Karpas-422 (cell line): ENCODE data around the gene KLHDC10. TPM values are rescaled to one million over a fixed set of nuclear protein-coding genes. Genes with fewer than 3 reads are reported as not detected.
"Not testable (repeated sequence)": the region's sequence is repeated elsewhere in the genome, so short reads cannot be mapped to it uniquely, and the experiment has no call there.

Experiments used
- DNase-seq: peaks from one replicate; pipeline ENCODE4 v3.0.0-alpha.2; 2015
- H2AFZ ChIP-seq: fragments of 200-600 bp; sonication (generic); 2 replicates; pipeline ENCODE4 v1.6.1; 2014; ENCODE audit warnings: antibody characterized with exemption, low read length, mixed read lengths
- H3K27ac ChIP-seq: fragments of 200-600 bp; sonication (generic); 2 replicates; pipeline ENCODE4 v1.5.1; 2014; ENCODE audit warnings: mild to moderate bottlenecking, low read length, moderate library complexity
- H3K27me3 ChIP-seq: fragments of 200-600 bp; sonication (generic); 2 replicates; pipeline ENCODE4 v1.6.1; 2014; ENCODE audit warnings: low read length, mixed read lengths
- H3K36me3 ChIP-seq: fragments of 200-600 bp; sonication (generic); 2 replicates; pipeline ENCODE4 v1.6.1; 2014; ENCODE audit warnings: low read length, mixed read lengths; ENCODE audit not compliant: insufficient read depth
- H3K4me1 ChIP-seq: fragments of 200-600 bp; sonication (generic); 2 replicates; pipeline ENCODE4 v1.6.1; 2014; ENCODE audit warnings: mild to moderate bottlenecking, low read length, mixed read lengths
- H3K4me2 ChIP-seq: fragments of 200-600 bp; sonication (generic); 2 replicates; pipeline ENCODE4 v1.6.1; 2014; ENCODE audit warnings: low read length, low read depth, mild to moderate bottlenecking; ENCODE audit not compliant: poor library complexity, severe bottlenecking
- H3K4me3 ChIP-seq: fragments of 200-600 bp; sonication (generic); 2 replicates; pipeline ENCODE4 v1.5.1; 2014; ENCODE audit warnings: mild to moderate bottlenecking, antibody characterized with exemption, low read length, mixed read lengths
- H3K79me2 ChIP-seq: fragments of 200-600 bp; sonication (generic); 2 replicates; pipeline ENCODE4 v1.6.1; 2014; ENCODE audit warnings: mild to moderate bottlenecking, low read length, mixed read lengths
- H3K9ac ChIP-seq: fragments of 200-600 bp; sonication (generic); 2 replicates; pipeline ENCODE4 v1.6.0; 2014; ENCODE audit warnings: low read length
- H3K9me2 ChIP-seq: fragments of 200-600 bp; sonication (generic), shearing (Covaris generic); replicated peaks from 2 replicates; pipeline ENCODE4 v1.6.0; 2014; ENCODE audit warnings: mild to moderate bottlenecking, low read length, moderate library complexity; ENCODE audit not compliant: insufficient read depth
- H3K9me3 ChIP-seq: fragments of 300-700, 200-600 bp; sonication (generic); 2 replicates; pipeline ENCODE4 v1.6.1; 2014; ENCODE audit warnings: low read length, mixed read lengths
- H4K20me1 ChIP-seq: fragments of 200-600 bp; sonication (generic); 2 replicates; pipeline ENCODE4 v1.6.1; 2014; ENCODE audit warnings: mild to moderate bottlenecking, antibody characterized with exemption, low read length, low read depth; ENCODE audit not compliant: insufficient read depth
- total RNA-seq: library from RNA; depleted of rRNA; stranded (reverse); fragments of >200 nt; shearing (Covaris generic); gene quantifications from 2 replicates; pipeline ENCODE4 v1.2.3, GENCODE V29; 2014; ENCODE audit warnings: low replicate concordance

Gene KLHDC10
- total RNA-seq, 1 experiment from 2014 or later: 14.1 TPM

DNA sequence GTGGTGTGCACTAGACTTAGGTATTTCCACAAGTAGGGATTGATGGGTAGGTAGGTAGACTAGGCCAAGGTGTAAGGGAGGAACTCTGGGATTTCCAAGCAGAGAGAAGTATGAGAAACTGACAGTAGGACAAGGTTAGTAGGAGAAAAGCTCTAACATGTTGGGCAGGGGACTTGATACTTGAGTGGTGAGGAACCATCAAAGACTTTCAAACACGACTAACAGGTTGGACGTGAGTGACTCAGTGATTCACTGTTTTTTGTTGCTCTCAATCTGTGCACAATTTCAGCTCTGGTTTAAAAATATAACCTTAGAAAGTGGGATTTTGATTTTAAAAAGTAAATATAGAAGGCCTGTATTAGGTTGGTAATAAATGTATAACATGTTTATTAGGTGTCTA lies 44.4 kb downstream of the KLHDC10 start:
- no peaks in the 10 kb centered on the region for H3K27me3 ChIP-seq
- H3K4me3 ChIP-seq: no peak overlapping the region
- no peaks in the 10 kb centered on the region for H4K20me1 ChIP-seq
- no peaks in the 10 kb centered on the region for H3K9me3 ChIP-seq
- no peak overlapping the region for H2AFZ ChIP-seq
- peaks cover 19% of the 10 kb centered on the region for H3K79me2 ChIP-seq
- no peaks in the 10 kb centered on the region for H3K36me3 ChIP-seq
- H3K9me2 ChIP-seq: no peaks in the 10 kb centered on the region
- H3K9ac ChIP-seq: no peak overlapping the region
- no peak overlapping the region for H3K4me2 ChIP-seq
- peak overlapping the region; percentile 14; the same call in 1 of the 2 replicates for H3K27ac ChIP-seq
- H3K4me1 ChIP-seq: peaks cover 35% of the 10 kb centered on the region
- DNase-seq: no peak

DNA sequence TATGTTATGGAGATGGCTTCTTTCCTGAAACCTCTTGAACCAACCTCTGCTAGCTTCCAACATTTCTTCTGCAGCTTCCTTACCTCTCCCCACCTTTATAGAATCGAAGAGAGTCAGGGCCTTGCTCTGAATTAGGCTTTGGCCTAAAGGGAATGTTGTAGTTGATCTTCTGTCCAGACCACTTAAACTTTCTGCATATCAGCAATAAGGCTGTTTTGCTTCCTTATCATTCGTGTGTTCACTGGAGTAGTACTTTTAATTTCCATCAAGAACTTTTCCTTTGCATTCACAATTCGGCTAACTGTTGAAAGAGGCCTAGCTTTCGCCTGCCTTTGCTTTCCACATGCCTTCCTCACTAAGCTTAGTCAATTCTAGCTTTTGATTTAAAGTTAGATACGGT lies 48.0 kb downstream of the KLHDC10 start:
- Histone ChIP-seq H3K4me3 (no peak overlapping the region), H3K9me3 (no peaks in the 10 kb centered on the region), H3K79me2 (peaks cover 4% of the 10 kb centered on the region; the same call in 1 of the 2 replicates), H4K20me1 (no peaks in the 10 kb centered on the region), H3K36me3 (0 out of 2 replicates have a peak, but pooled peaks cover 5% of the 10 kb centered on the region), H3K9me2 (no peaks in the 10 kb centered on the region), H3K9ac (no peak overlapping the region), H3K27ac (no peak overlapping the region), H2AFZ (no peak overlapping the region), H3K4me1 (peaks cover 13% of the 10 kb centered on the region), H3K4me2 (no peak overlapping the region), H3K27me3 (no peaks in the 10 kb centered on the region)
- no peak for DNase-seq

DNA sequence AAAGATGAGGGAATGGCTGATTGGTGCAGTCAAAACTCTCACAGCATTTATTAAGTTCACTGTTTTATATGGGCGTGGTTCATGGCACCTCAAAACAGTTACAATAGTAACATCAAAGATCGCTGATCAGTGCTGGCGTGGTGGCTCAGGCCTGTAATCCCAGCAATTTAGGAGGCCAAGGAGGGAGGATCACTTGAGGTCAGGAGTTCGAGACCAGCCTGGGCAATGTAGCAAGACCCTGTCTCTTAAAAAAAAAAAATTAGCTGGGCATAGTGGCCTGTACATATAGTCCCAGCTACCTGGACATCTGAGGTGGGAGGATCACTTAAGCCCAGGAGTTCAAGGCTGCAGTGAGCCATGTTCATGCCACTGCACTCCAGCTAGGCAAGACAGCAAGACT lies 48.5 kb downstream of the KLHDC10 start:
- Histone ChIP-seq H3K9ac (no peak overlapping the region), H3K9me2 (no peaks in the 10 kb centered on the region), H3K4me1 (peaks cover 8% of the 10 kb centered on the region), H2AFZ (no peak overlapping the region), H3K36me3 (0 out of 2 replicates have a peak, but pooled peaks cover 5% of the 10 kb centered on the region), H3K4me2 (no peak overlapping the region), H4K20me1 (no peaks in the 10 kb centered on the region), H3K9me3 (no peaks in the 10 kb centered on the region), H3K4me3 (no peak overlapping the region), H3K27ac (no peak overlapping the region), H3K79me2 (peaks cover 4% of the 10 kb centered on the region; the same call in 1 of the 2 replicates), H3K27me3 (no peaks in the 10 kb centered on the region)
- no peak for DNase-seq

DNA sequence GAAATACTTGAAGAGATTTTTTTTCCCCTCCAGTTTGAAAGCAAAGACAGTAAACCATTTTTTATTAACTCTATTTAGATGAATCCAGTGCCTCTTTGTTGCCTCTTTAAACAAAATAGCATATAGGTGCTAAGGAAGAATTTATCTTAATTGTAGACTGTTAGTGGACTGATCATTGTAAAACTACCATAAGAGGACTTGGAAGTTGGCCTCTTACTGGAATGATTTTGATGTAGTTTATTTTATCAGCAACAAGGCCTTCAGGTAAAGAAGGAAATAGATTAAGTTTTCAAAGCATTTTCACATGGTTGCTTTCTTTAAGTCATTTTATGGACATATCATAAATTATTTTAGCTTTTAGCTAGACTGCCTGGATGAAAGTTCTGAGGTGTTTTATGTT lies 53.2 kb downstream of the KLHDC10 start:
- H3K4me2 ChIP-seq: no peak overlapping the region
- H3K36me3 ChIP-seq: 0 out of 2 replicates have a peak, but pooled peaks cover 5% of the 10 kb centered on the region
- no peaks in the 10 kb centered on the region for H3K9me2 ChIP-seq
- H3K4me1 ChIP-seq: no peaks in the 10 kb centered on the region
- no peak for DNase-seq
- H3K27ac ChIP-seq: no peak overlapping the region
- H3K27me3 ChIP-seq: no peaks in the 10 kb centered on the region
- H3K79me2 ChIP-seq: no peaks in the 10 kb centered on the region
- H4K20me1 ChIP-seq: no peaks in the 10 kb centered on the region
- H3K9me3 ChIP-seq: no peaks in the 10 kb centered on the region
- H2AFZ ChIP-seq: no peak overlapping the region
- H3K9ac ChIP-seq: no peak overlapping the region
- no peak overlapping the region for H3K4me3 ChIP-seq

DNA sequence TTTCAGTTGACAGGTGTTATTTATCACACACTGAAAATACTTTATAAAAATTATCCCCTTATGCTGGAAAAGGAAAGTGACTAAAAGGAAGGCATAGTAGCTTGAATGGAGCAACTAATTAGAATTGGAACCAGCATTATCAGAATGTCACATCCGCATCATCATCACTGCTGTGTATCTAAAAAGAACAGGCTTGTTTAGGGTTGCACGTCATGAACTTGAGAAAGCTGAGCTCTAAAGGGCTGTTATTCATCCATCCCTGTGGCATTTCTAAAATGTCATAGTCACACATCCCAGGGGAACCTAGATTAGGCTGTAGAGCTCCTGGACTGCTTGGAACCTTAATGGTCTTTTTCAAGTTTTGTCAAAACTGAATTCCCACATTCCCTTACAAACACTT lies 54.4 kb downstream of the KLHDC10 start:
- Histone ChIP-seq H3K27ac (no peak overlapping the region), H3K9me3 (no peaks in the 10 kb centered on the region), H3K27me3 (no peaks in the 10 kb centered on the region), H3K79me2 (no peaks in the 10 kb centered on the region), H3K4me3 (no peak overlapping the region), H3K36me3 (0 out of 2 replicates have a peak, but pooled peaks cover 5% of the 10 kb centered on the region), H3K9me2 (no peaks in the 10 kb centered on the region), H3K4me1 (no peaks in the 10 kb centered on the region), H3K9ac (no peak overlapping the region), H2AFZ (no peak overlapping the region), H4K20me1 (no peaks in the 10 kb centered on the region), H3K4me2 (no peak overlapping the region)
- DNase-seq: no peak

DNA sequence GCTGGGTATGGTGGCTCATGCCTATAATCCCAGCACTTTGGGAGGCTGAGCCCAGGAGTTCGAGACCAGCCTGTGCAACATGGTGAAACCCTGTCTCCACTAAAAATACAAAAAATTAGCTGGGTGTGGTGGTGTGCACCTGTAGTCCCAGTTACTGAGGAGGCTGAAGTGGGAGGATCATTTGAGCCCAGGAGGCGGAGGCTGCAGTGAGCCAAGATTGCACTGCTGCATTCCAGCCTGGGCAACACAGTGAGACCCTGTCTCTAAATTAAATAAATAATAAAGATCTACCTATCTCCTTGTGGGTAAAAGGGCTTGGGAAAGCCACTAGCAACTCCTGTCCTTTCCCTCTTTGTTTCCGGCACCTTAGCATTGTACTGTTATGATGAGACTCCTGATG lies 56.5 kb downstream of the KLHDC10 start:
- H3K27ac ChIP-seq, H3K79me2 ChIP-seq, H3K4me3 ChIP-seq, H4K20me1 ChIP-seq, DNase-seq, H3K36me3 ChIP-seq, H3K4me2 ChIP-seq, H3K9me2 ChIP-seq, H3K4me1 ChIP-seq, H3K27me3 ChIP-seq, H3K9ac ChIP-seq, H2AFZ ChIP-seq, H3K9me3 ChIP-seq: not testable (repeated sequence)

DNA sequence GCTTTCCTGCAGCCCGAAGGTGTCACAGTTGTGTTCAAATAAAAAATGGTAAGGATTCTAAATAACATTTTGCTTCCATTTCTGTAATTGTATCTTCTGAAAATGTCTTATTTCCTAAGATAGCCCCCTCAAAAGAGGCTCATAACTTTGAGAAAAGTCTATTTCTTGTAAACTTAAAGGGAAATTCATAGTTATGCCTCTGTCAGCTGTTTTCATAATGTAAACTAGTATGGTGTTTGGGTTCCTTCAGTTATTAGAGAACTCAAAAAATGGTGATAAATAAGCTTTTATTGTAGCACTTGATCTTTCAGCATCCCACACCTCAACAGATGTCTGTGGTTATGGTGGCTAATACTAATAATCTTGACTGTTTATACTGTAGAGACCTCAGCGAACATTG lies 57.1 kb downstream of the KLHDC10 start:
- no peak overlapping the region for H3K4me2 ChIP-seq
- H3K79me2 ChIP-seq: no peaks in the 10 kb centered on the region
- no peak overlapping the region for H3K9ac ChIP-seq
- H3K9me2 ChIP-seq: no peaks in the 10 kb centered on the region
- no peak overlapping the region for H2AFZ ChIP-seq
- no peaks in the 10 kb centered on the region for H4K20me1 ChIP-seq
- no peak overlapping the region for H3K4me3 ChIP-seq
- DNase-seq: no peak
- peaks cover 5% of the 10 kb centered on the region; the same call in 1 of the 2 replicates for H3K36me3 ChIP-seq
- no peak overlapping the region for H3K27ac ChIP-seq
- no peaks in the 10 kb centered on the region for H3K4me1 ChIP-seq
- no peaks in the 10 kb centered on the region for H3K9me3 ChIP-seq
- H3K27me3 ChIP-seq: no peaks in the 10 kb centered on the region

DNA sequence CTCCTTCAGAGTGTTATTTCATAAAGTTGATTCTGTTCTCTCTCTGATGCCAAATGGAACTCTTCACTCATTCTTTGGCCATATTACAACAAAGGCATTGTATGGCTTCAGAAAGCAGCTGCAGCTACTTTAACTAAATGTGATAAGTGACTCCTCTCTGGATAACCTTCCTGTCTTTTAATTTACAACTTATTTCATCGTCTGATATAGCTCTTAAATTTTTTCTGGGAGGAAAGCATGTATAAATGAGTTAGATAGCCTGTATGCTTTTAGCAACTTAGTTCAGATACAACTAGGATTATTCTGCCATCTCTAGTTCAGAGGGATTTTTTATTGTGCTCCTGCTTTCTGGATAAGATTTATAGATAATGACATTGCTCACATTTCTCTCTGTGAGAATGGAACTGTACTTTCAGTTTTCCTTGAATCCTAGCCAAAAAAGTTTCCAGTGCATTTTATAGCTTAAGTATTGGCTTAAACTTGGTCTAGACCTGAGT lies 57.5 kb downstream of the KLHDC10 start:
- Histone ChIP-seq H3K79me2 (no peaks in the 10 kb centered on the region), H3K4me2 (no peak overlapping the region), H3K27me3 (no peaks in the 10 kb centered on the region), H3K9me3 (no peaks in the 10 kb centered on the region), H3K27ac (no peak overlapping the region), H3K4me3 (no peak overlapping the region), H3K36me3 (peaks cover under 1% of the 10 kb centered on the region; the same call in 1 of the 2 replicates), H2AFZ (no peak overlapping the region), H3K4me1 (no peaks in the 10 kb centered on the region), H4K20me1 (no peaks in the 10 kb centered on the region), H3K9ac (no peak overlapping the region), H3K9me2 (no peaks in the 10 kb centered on the region)
- DNase-seq: no peak
